Left lung (tissue), 10 donors: Measurements from ENCODE around the gene MOV10L1. TPM values are rescaled to one million over a fixed set of nuclear protein-coding genes. Genes with fewer than 3 reads are reported as not detected.
"Not testable (repeated sequence)": the region's sequence is repeated elsewhere in the genome, so short reads cannot be mapped to it uniquely, and the experiment has no call there.

Source experiments
- ATAC-seq: fragments of 200-7000 bp; cut with Tn5 transposase; one replicate; pipeline ENCODE4 v1.9.1; 2020; ENCODE audit warnings: moderate library complexity
- DNase-seq, 4 donors: peaks; one replicate each; pipeline ENCODE4 v3.0.0-alpha.2; 2013 to 2020
- H3K27ac ChIP-seq, 2 donors: fragments of 200-600 bp; sonication (generic) in 1 of 2; one replicate each; pipeline versions ENCODE4 v1.5.0 to v1.8.0; 2020 to 2021
- H3K27me3 ChIP-seq, 2 donors: fragments of 200-600 bp; sonication (generic) in 1 of 2; one replicate each; pipeline versions ENCODE4 v1.5.0 to v1.8.0; 2020 to 2021
- H3K36me3 ChIP-seq, 2 donors: fragments of 200-600 bp; sonication (generic) in 1 of 2; one replicate each; pipeline versions ENCODE4 v1.5.0 to v1.8.0; 2020 to 2021
- H3K4me1 ChIP-seq, 2 donors: fragments of 200-600 bp; one replicate each; pipeline ENCODE4 v1.8.0; 2021
- H3K4me3 ChIP-seq, 2 donors: fragments of 200-600 bp; sonication (generic) in 1 of 2; one replicate each; pipeline versions ENCODE4 v1.5.0 to v1.8.0; 2020 to 2021; ENCODE audit warnings: mild to moderate bottlenecking in 1 of 2
- H3K9me3 ChIP-seq, 2 donors: fragments of 200-600 bp; sonication (generic) in 1 of 2; one replicate each; pipeline versions ENCODE4 v1.5.0 to v1.8.0; 2020 to 2021
- intact Hi-C, 2 donors: fragments of 100-400 bp; cut with DNase I; formaldehyde crosslinking; loops; one replicate each; pipeline versions ENCODE4 v1.11.2 to v1.14.2; 2022
- polyA plus RNA-seq, 6 donors: library from polyadenylated mRNA; unstranded; fragments of 120-200 nt; gene quantifications; one replicate each; pipeline ENCODE4 v1.2.1, GENCODE V29; 2013; ENCODE audit not compliant: insufficient read length in 6 of 6
- total RNA-seq, 2 donors: library from RNA; stranded (reverse); fragmentation: NEBNext Ultra II Directional; extraction: Animal tissue kit (Norgen Biotek cat#: 25700); gene quantifications; one replicate each; pipeline ENCODE4 v1.2.1, GENCODE V29; 2021
- TF ChIP-seq, protein P1 (sequence below), 2 donors: fragments of 200-600 bp; sonication (generic) in 1 of 2; IDR thresholded peaks; one replicate each; pipeline versions ENCODE4 v1.5.0 to v1.8.0; 2021; ENCODE audit warnings: antibody characterized with exemption in 2 of 2
- donor health status: DM: no; HTN: yes; CAD: no.
- donor health status: DM: no; HTN: no; CAD: no.

Gene MOV10L1
- total and polyA plus RNA-seq, 8 donors = 0.37 to 4.7 (median 2.2) TPM

DNA sequence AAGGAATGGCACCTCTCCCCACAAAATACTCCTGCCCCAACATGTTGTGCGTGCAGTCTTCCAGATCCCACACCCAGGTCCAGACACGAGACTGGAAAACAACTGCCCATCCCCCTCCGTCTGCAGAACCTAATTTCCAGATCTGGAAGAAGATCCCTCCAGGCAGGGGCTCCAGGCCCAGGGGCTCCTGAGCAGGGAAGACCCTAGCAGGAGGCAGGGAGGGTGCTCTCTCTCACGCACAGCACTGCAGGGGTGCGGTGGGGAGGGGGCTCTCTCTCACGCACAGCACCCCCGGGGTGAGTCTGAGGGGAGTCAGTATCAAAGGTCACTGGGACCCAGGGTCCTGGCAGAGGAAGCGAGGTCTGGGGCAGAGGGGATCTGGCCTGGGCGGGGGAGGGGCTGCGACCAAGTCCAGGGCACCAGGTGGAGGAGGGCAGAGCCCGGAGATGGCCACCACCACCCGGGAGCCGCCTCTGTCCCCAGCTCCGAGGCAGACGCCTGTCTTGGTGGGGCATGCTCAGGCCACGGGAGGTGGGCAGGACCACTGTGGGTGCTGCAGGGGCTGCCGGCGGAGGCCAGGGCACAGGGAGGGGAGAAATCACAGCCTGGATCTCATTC is 6.2 kb upstream of the MOV10L1 start:
- H3K4me1 ChIP-seq = peaks cover 6 to 11% of the 10 kb centered on the region in 2 donors
- ATAC-seq = no peak
- DNase-seq = no peak
- intact Hi-C loops = no loop called here
- no peak overlapping the region for H3K27ac ChIP-seq
- TF ChIP-seq, protein P1, sequence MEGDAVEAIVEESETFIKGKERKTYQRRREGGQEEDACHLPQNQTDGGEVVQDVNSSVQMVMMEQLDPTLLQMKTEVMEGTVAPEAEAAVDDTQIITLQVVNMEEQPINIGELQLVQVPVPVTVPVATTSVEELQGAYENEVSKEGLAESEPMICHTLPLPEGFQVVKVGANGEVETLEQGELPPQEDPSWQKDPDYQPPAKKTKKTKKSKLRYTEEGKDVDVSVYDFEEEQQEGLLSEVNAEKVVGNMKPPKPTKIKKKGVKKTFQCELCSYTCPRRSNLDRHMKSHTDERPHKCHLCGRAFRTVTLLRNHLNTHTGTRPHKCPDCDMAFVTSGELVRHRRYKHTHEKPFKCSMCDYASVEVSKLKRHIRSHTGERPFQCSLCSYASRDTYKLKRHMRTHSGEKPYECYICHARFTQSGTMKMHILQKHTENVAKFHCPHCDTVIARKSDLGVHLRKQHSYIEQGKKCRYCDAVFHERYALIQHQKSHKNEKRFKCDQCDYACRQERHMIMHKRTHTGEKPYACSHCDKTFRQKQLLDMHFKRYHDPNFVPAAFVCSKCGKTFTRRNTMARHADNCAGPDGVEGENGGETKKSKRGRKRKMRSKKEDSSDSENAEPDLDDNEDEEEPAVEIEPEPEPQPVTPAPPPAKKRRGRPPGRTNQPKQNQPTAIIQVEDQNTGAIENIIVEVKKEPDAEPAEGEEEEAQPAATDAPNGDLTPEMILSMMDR (IDR thresholded peaks at IDR 0.05) = no peak
- H3K9me3 ChIP-seq = peaks cover 0 to 7% of the 10 kb centered on the region in 2 donors
- peaks cover 0 to 66% of the 10 kb centered on the region in 2 donors for H3K27me3 ChIP-seq
- H3K36me3 ChIP-seq = no peaks in the 10 kb centered on the region
- H3K4me3 ChIP-seq = no peak overlapping the region

DNA sequence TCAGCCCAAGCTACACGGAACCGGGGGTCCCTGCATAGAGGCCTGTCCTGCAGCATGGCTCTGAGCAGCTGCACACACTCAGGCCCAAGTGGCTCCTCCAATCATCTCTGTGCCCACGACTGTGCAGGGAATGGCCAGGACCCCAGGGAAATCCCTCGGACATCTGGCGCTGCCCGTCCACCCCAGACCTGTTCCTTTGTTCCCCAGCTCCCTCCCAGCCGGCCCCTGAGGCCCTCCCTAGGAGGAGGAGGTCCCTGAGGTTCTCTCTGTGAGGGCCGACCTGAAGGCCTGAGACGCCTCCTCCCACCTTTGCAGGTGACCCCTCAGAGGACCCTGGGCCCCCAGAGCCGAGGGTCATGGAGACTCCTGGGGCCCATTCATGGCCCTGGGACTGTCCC is 5.7 kb upstream of the MOV10L1 start:
- TF ChIP-seq, protein P1 (IDR thresholded peaks at IDR 0.05) = no peak
- intact Hi-C loops = no loop called here
- Histone ChIP-seq H3K27ac (no peak overlapping the region), H3K27me3 (peaks cover 0 to 72% of the 10 kb centered on the region in 2 donors), H3K4me3 (no peak overlapping the region), H3K9me3 (peaks cover 0 to 7% of the 10 kb centered on the region in 2 donors), H3K36me3 (no peaks in the 10 kb centered on the region), H3K4me1 (peaks cover 6 to 11% of the 10 kb centered on the region in 2 donors)
- ATAC-seq (no peak), DNase-seq (no peak)

DNA sequence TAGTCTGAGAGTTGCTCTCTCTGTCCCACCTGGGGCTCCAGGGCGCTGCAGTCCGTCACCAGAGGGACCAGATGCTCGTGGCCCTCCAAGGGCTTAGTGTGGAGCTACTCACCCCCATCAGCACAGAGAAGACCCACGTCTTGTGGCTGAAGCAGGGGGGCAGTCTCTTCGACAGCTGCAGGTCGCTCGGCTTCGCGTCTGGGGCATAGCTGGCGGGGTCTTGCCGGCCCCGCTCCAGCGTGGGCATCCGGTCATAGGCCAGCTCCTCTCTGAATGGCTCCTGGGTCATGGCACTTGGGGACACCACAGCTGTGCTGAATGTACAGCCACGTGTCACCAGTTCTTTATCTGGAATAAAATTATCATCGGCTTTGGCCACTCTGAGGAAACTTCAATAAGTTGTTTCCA is 5.2 kb upstream of the MOV10L1 start:
- intact Hi-C loops = no loop called here
- no peaks in the 10 kb centered on the region for H3K36me3 ChIP-seq
- no peak overlapping the region for H3K27ac ChIP-seq
- peaks cover 6 to 11% of the 10 kb centered on the region in 2 donors for H3K4me1 ChIP-seq
- no peak for DNase-seq
- H3K9me3 ChIP-seq = peaks cover 0 to 11% of the 10 kb centered on the region in 2 donors
- H3K4me3 ChIP-seq = no peak overlapping the region
- peaks cover 0 to 76% of the 10 kb centered on the region in 2 donors for H3K27me3 ChIP-seq
- TF ChIP-seq, protein P1 (IDR thresholded peaks at IDR 0.05) = no peak
- ATAC-seq = no peak

DNA sequence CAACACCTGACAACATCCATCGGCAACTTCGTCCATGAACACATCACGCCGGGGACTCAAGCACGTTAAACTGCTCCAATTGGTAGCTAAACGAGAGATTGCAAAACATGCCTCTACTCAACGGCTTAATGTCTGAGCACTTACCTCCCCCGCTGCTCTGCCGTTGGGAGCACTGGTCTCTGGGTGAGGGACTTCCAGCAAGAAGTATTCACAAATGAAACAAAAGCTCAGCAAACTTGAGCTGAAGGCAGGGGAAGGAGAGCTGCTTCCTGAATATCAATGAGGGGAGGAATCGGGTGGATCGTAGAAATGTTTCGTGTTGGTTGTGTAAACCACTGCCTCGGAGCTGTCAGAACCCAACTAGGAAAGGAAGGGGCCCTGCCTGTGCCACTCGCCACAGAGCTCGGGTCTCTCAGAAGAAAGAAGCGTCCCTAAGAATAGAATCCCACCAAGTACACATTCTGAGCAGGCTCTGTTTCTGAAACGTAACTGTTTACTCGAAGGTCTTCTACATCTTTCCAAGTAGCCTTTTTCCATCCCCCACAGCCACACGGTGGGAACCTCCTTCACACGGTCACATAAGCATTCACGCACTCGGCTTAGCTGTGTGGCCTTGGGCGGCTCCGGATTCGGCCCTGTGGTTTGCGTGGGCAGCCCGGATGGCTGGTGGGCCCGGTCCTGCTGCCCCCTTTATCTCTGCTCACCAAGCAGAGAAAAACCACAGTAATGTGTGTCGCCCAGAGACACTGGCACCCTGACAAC is 4.4 kb upstream of the MOV10L1 start, which contains the start of gene MLC1:
Gene MLC1 (minus strand): TSS at position 216 of the 762 bp plus-strand sequence. CDS start 524 bp downstream, outside the sequence.
- H3K27ac ChIP-seq = no peak within 1 kb of the TSS
- intact Hi-C loops = no loop called here
- peak in 1 of 4 donors; percentile 33 for DNase-seq
- H3K9me3 ChIP-seq = peaks cover 0 to 19% of the 10 kb centered on the region in 2 donors
- peaks cover 0 to 76% of the 10 kb centered on the region in 2 donors for H3K27me3 ChIP-seq
- H3K4me3 ChIP-seq = no peak within 1 kb of the TSS
- H3K4me1 ChIP-seq = peaks cover 6 to 11% of the 10 kb centered on the region in 2 donors
- H3K36me3 ChIP-seq = no peaks in the 10 kb centered on the region
- ATAC-seq = no peak
- TF ChIP-seq, protein P1 (IDR thresholded peaks at IDR 0.05) = no peak

DNA sequence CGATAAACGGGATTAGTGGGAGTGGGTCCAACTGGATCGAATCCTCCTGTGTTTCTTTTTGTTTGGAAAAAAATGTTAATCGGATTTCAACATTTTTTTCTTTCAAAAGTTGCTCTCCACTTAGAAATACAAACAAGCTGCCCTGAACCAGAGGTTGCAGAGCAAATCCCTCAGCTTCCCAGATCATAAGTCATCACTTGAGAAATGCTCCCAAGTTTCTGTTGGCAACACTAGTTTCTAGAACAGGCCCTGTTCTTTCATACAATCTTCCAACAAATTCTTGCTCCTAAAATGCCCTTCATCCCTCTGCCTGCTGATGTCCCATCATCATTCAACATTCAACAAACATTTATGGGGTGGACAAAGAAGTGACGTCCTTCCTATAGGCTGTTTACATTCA is 3.3 kb upstream of the MOV10L1 start:
- intact Hi-C loops = no loop called here
- ATAC-seq (peak; percentile 31), DNase-seq (no peak)
- H3K27ac ChIP-seq = no peak overlapping the region
- no peaks in the 10 kb centered on the region for H3K36me3 ChIP-seq
- H3K9me3 ChIP-seq = peaks cover 0 to 19% of the 10 kb centered on the region in 2 donors
- peaks cover 0 to 72% of the 10 kb centered on the region in 2 donors for H3K27me3 ChIP-seq
- peaks cover 6 to 11% of the 10 kb centered on the region in 2 donors for H3K4me1 ChIP-seq
- TF ChIP-seq, protein P1 (IDR thresholded peaks at IDR 0.05) = no peak
- no peak overlapping the region for H3K4me3 ChIP-seq

DNA sequence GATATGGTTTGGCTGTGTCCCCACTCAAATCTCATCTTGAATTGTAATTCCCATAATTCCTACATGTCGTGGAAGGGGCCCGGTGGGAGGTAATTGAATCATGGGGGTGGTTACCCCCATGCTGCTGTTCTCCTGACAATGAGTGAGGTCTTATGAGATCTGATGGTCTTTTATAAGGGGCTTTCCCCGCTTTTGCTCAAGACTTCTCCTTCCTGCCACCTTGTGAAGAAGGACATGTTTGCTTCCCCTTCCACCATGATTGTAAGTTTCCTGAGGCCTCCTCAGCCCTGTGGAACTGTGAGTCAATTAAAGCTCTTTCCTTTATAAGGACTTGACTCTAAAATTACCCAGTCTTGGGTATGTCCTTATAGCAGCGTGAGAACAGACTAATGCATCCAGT is 2.8 kb upstream of the MOV10L1 start:
- Histone ChIP-seq H3K9me3 (peaks cover 0 to 19% of the 10 kb centered on the region in 2 donors), H3K27me3 (peaks cover 0 to 68% of the 10 kb centered on the region in 2 donors), H3K4me1 (peaks cover 6 to 11% of the 10 kb centered on the region in 2 donors)
- intact Hi-C loops, DNase-seq, H3K4me3 ChIP-seq, H3K27ac ChIP-seq, ATAC-seq, H3K36me3 ChIP-seq: not testable (repeated sequence)
